Hepatocyte (in vitro differentiated cells): ENCODE results near the gene UPP1. TPM values are rescaled to one million over a fixed set of nuclear protein-coding genes. Genes with fewer than 3 reads are reported as not detected.
A peak's percentile ranks its signal among the peaks of the same experiment; 100 is the strongest.

Source experiments
- DNase-seq: peaks from one replicate; pipeline ENCODE4 v3.0.0-alpha.2; 2016; ENCODE audit warnings: low spot score
- H2AFZ ChIP-seq: fragments of 200-600 bp; sonication (generic); 2 replicates; pipeline ENCODE4 v1.6.0; 2016; ENCODE audit warnings: antibody characterized with exemption, mild to moderate bottlenecking
- H3K27ac ChIP-seq: fragments of 200-600 bp; sonication (generic); 2 replicates; pipeline ENCODE4 v1.5.1; 2016; ENCODE audit warnings: mild to moderate bottlenecking
- H3K27me3 ChIP-seq: fragments of 200-600 bp; sonication (generic); 2 replicates; pipeline ENCODE4 v1.6.1; 2016
- H3K36me3 ChIP-seq: fragments of 200-600 bp; sonication (generic); replicated peaks from 2 replicates; pipeline ENCODE4 v1.5.1; 2016; ENCODE audit warnings: low read depth; ENCODE audit not compliant: insufficient read depth
- H3K4me1 ChIP-seq: fragments of 200-600 bp; sonication (generic); 2 replicates; pipeline ENCODE4 v1.5.1; 2016; ENCODE audit warnings: mild to moderate bottlenecking, moderate library complexity; ENCODE audit not compliant: insufficient read depth
- H3K4me2 ChIP-seq: fragments of 200-600 bp; sonication (generic); 2 replicates; pipeline ENCODE4 v1.6.0; 2016
- H3K4me3 ChIP-seq: fragments of 200-600 bp; sonication (generic); 2 replicates; pipeline ENCODE4 v1.5.1; 2016; ENCODE audit warnings: mild to moderate bottlenecking
- H3K79me2 ChIP-seq: fragments of 200-600 bp; sonication (generic); 2 replicates; pipeline ENCODE4 v1.6.0; 2017; ENCODE audit warnings: mild to moderate bottlenecking
- H3K9me2 ChIP-seq: fragments of 200-600 bp; sonication (generic); replicated peaks from 2 replicates; pipeline ENCODE4 v1.6.0; 2017; ENCODE audit warnings: mild to moderate bottlenecking; ENCODE audit not compliant: insufficient read depth
- H3K9me3 ChIP-seq: fragments of 200-600 bp; sonication (generic); 2 replicates; pipeline ENCODE4 v1.5.1; 2016; ENCODE audit warnings: low read depth, mild to moderate bottlenecking
- H4K20me1 ChIP-seq: fragments of 200-600 bp; sonication (generic); 2 replicates; pipeline ENCODE4 v1.6.0; 2016; ENCODE audit warnings: mild to moderate bottlenecking; ENCODE audit not compliant: insufficient read depth, poor library complexity, severe bottlenecking
- EZH2 ChIP-seq: fragments of 200-600 bp; sonication (generic); IDR thresholded peaks from 2 replicates; pipeline ENCODE4 v1.6.1; 2016; ENCODE audit warnings: antibody characterized with exemption, mild to moderate bottlenecking, borderline replicate concordance
- EZH2phosphoT487 ChIP-seq: fragments of 200-600 bp; sonication (generic); IDR thresholded peaks from one replicate; pipeline ENCODE4 v1.6.1; 2018; ENCODE audit warnings: antibody characterized with exemption, mild to moderate bottlenecking, low read depth, moderate library complexity; ENCODE audit not compliant: unreplicated experiment, severe bottlenecking
- WGBS: methylation state at CpG from one replicate; pipeline ENCODE4 v1.1.6; 2016; ENCODE audit warnings: low lambda C conversion rate; ENCODE audit errors: missing lambda C conversion rate; 5-methylcytosine and 5-hydroxymethylcytosine counted together
- polyA plus RNA-seq: library from polyadenylated mRNA; unstranded; fragments of >200 nt; fragmentation: Nextera tagmentation; extraction: Ambion mirVana; gene quantifications from 2 replicates; pipeline ENCODE4 v1.2.1, GENCODE V29; 2016
- total RNA-seq: library from RNA; depleted of rRNA; stranded (reverse); fragments of >200 nt; gene quantifications from 2 replicates; pipeline ENCODE4 v1.2.3, GENCODE V29; 2014
- TF ChIP-seq, protein P1 (sequence below): fragments of 200-600 bp; sonication (generic); IDR thresholded peaks from 2 replicates; pipeline ENCODE4 v1.5.1; 2016; ENCODE audit warnings: antibody characterized with exemption, mild to moderate bottlenecking; ENCODE audit not compliant: poor library complexity

Gene UPP1
- total and polyA plus RNA-seq, 2 experiments from 2014 or later: 12.7 to 38.7 TPM

DNA sequence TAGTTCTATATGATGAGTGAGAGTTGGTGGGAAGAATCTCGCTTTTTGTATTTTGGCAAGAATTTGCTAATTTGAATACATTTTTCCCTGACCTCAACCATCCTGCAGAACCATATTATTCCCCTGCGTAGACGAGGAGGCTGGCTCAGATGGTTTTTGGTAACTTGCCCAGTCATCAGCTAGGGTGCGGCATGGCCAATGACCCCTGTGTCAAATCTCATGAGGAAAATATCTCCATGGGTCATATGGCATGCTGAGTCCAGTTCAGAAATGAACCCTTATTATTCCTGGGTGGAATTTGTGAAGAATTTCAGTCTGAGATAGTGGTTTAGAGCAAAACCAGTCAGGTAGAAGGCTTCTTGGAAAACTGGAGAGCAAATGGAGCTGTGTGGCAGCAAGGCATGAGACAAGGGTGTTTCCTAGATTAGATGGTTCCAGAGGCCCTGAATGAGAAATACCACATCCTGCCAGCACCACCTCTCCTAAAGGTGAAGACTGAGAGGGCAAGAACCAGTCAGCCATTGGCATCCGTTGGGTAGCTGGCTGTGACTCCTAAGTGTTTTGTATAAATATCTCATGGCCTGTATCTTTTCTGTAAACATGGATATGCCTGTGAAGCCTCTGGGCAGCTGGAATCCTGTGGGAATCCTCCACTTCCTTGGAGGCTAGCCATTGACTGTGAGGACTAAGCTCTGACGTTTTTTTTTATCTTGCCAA lies 5.8 kb upstream of the UPP1 start:
- DNase-seq: no peak

DNA sequence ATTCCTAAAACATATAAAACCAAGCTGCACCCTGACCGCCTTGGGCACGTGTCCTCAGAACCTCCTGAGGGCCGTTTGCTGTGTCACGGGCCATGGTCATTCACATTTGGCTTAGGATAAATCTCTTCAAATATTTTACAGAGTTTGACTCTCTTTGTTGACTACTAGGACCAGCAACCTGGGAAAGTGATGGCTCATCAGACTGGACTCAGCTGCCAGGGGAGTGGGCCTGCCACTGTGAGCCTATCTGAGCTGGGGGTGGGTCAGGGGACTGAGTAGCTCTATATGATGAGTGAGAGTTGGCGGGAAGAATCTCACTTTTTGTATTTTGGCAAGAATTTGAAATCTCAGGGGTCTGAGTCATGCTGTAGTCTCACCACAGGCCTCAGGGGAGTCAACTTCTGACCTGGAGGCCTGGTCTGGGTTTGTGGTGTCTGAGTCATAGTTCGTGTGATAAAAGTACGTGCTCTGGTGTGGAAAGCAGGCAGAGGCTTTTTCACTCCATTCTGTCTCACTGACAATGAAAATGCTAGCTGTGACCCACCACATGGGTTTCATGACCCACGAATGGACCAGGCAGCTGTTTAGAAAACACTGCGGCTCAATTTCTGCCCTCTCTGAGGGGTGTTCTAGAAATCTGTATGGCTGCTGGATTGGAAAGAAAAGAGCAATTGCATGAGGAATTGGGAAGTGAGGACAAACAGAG lies 4.2 kb upstream of the UPP1 start:
- Histone ChIP-seq H3K9me3 (no peaks in the 10 kb centered on the region), H3K9me2 (no peaks in the 10 kb centered on the region), H3K79me2 (no peaks in the 10 kb centered on the region), H4K20me1 (no peaks in the 10 kb centered on the region), H3K4me3 (no peak overlapping the region), H3K4me2 (no peak overlapping the region), H2AFZ (no peak overlapping the region), H3K27me3 (no peaks in the 10 kb centered on the region), H3K4me1 (peaks cover 16% of the 10 kb centered on the region), H3K27ac (peak overlapping the region; percentile 86), H3K36me3 (no peaks in the 10 kb centered on the region)
- TF ChIP-seq EZH2: no peak
- TF ChIP-seq EZH2phosphoT487: no peak
- TF ChIP-seq, protein P1, sequence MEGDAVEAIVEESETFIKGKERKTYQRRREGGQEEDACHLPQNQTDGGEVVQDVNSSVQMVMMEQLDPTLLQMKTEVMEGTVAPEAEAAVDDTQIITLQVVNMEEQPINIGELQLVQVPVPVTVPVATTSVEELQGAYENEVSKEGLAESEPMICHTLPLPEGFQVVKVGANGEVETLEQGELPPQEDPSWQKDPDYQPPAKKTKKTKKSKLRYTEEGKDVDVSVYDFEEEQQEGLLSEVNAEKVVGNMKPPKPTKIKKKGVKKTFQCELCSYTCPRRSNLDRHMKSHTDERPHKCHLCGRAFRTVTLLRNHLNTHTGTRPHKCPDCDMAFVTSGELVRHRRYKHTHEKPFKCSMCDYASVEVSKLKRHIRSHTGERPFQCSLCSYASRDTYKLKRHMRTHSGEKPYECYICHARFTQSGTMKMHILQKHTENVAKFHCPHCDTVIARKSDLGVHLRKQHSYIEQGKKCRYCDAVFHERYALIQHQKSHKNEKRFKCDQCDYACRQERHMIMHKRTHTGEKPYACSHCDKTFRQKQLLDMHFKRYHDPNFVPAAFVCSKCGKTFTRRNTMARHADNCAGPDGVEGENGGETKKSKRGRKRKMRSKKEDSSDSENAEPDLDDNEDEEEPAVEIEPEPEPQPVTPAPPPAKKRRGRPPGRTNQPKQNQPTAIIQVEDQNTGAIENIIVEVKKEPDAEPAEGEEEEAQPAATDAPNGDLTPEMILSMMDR: no peak
- 50% methylated on average over 9 of the region's 9 CpGs for WGBS
- peak; percentile 87 for DNase-seq

More for the DNA sequence above, 5.8 kb upstream of the UPP1 start:
- Histone ChIP-seq H3K4me3 (no peak overlapping the region), H3K27ac (peak overlapping the region; percentile 7), H3K4me1 (peaks cover 16% of the 10 kb centered on the region), H3K4me2 (no peak overlapping the region), H3K9me2 (no peaks in the 10 kb centered on the region), H3K79me2 (no peaks in the 10 kb centered on the region), H4K20me1 (no peaks in the 10 kb centered on the region), H3K36me3 (no peaks in the 10 kb centered on the region), H3K27me3 (no peaks in the 10 kb centered on the region), H3K9me3 (no peaks in the 10 kb centered on the region), H2AFZ (no peak overlapping the region)
- WGBS: 70% methylated on average over 6 of the region's 6 CpGs
- TF ChIP-seq EZH2 (no peak), EZH2phosphoT487 (no peak)
- TF ChIP-seq, protein P1: no peak

DNA sequence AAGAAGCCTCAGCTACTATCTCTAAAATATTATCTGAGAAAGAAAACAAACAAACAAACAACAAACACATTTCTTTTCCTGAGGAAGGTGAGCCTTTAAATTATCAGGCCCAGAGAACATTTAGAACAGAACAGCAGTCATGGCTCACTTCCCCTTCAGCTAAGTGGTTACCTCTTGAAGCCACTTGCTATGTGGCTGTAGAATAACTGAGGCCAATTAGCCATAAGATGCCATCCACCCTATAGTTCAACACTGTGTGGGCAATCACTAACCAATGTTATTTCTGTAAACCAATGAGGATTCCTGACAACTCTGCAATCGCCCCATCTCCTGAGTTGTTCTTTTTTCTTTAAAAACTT lies 3.7 kb upstream of the UPP1 start:
- Histone ChIP-seq H3K9me2 (no peaks in the 10 kb centered on the region), H3K4me3 (no peak overlapping the region), H3K27ac (peak overlapping the region; percentile 86), H3K4me1 (peaks cover 16% of the 10 kb centered on the region), H4K20me1 (no peaks in the 10 kb centered on the region), H3K36me3 (no peaks in the 10 kb centered on the region), H3K79me2 (no peaks in the 10 kb centered on the region), H2AFZ (no peak overlapping the region), H3K4me2 (no peak overlapping the region), H3K9me3 (no peaks in the 10 kb centered on the region), H3K27me3 (no peaks in the 10 kb centered on the region)
- no peak for DNase-seq
- TF ChIP-seq EZH2: no peak
- TF ChIP-seq, protein P1: no peak
- no peak for TF ChIP-seq EZH2phosphoT487
- 91% methylated on average over 1 of the region's 1 CpG for WGBS
